H1 (cell line): ENCODE measurements around the gene MT1F. TPM values are rescaled to one million over a fixed set of nuclear protein-coding genes. Genes with fewer than 3 reads are reported as not detected.

ENCODE experiments used
- SUZ12 ChIP-seq: fragments of 200-600 bp; sonication (generic); IDR thresholded peaks from 2 replicates; pipeline ENCODE4 v1.6.1; 2012; ENCODE audit warnings: mild to moderate bottlenecking, inconsistent platforms, low read length, moderate library complexity, mixed read lengths
- polyA plus RNA-seq, 7 experiments: library from polyadenylated mRNA; depleted of rRNA in 3 of 7; stranded (reverse) in 5 of 7; unstranded in 2 of 7; fragments of >200 nt in 5 of 7; fragments of 200-250 nt in 2 of 7; gene quantifications; 1 replicate in 5 of 7; 2 replicates in 1 of 7; 4 replicates in 1 of 7; pipeline versions ENCODE4 v1.2.1 to v1.2.3, GENCODE V29; 2011 to 2013; ENCODE audit warnings: missing spikeins in 2 of 7, mixed read lengths in 2 of 7
- total RNA-seq: library from RNA; stranded (reverse); fragmentation: NEBNext Ultra II Directional; extraction: Animal tissue kit (Norgen Biotek cat#: 25700); gene quantifications from 2 replicates; pipeline ENCODE4 v1.2.1, GENCODE V29; 2021

The MT1F gene
- total and polyA plus RNA-seq, 2 of the 8 experiments (the other 6 are each of a cell fraction or from before 2014, with no cell fraction given) = 5.9 to 20.8 TPM

DNA sequence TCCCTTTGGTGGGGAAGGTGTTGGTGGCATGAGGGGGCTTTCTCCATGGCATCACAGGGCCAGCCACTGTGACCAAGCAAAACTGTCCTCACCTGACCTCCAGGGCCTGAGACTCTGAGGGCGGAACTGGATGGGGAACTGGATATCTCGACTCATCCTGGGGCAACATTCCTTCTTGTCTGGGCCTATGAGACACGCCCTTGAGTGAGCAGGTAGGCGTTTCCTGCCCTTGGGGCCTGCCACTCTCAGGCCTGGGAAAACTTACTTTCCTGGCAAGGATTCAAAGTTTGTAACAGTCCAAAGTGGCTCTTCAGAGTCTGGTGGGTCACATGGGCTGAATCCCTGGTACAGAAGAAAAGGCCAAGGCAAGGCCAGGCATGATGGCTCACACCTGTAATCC is 34.1 kb downstream of the MT1F start (continued):
- TF ChIP-seq SUZ12 = no peak
- TF ChIP-seq, all 59 proteins: peak for 0
